Measurements from ENCODE around the gene CYP1B1. TPM values are rescaled to one million over a fixed set of nuclear protein-coding genes. Genes with fewer than 3 reads are reported as not detected.

Gene CYP1B1
- total RNA-seq, 4 donors from 2014 or later: 1.0 to 20.6 (median 12.8) TPM

GRCh38 chr2:38017836-38018235 lies 58.1 kb downstream of the CYP1B1 start:
- H3K27me3 ChIP-seq: no peaks in the 10 kb centered on the region
- H3K9me3 ChIP-seq: no peaks in the 10 kb centered on the region
- no peaks in the 10 kb centered on the region for H3K4me1 ChIP-seq
- no peak for DNase-seq
- no peaks in the 10 kb centered on the region for H3K36me3 ChIP-seq
- H3K4me3 ChIP-seq: no peak overlapping the region
- TF ChIP-seq CTCF (IDR thresholded peaks at IDR 0.05): no peak
- no peak for TF ChIP-seq POLR2A (IDR thresholded peaks at IDR 0.05)
- no peak overlapping the region for H3K27ac ChIP-seq
- WGBS, 2 donors: 90 to 92% methylated on average over 7 of the region's 7 CpGs
- intact Hi-C loops (cut with DNase I): no loop called here

Other genes starting within 250 kb of the CYP1B1 start
- 1 to 10 TPM; 3.4 to 7.8 (median 4.7) TPM for gene RMDN2, start 150.9 kb downstream of the CYP1B1 start, total RNA-seq

Measured in esophagus squamous epithelium (tissue), 5 donors.